HG03159 (cell line): ENCODE results near the gene BOD1L1.

Experiments
- ATAC-seq: cut with Tn5 transposase; IDR thresholded peaks from one replicate; pipeline ENCODE4 v1.9.1; 2021; ENCODE audit warnings: mild to moderate bottlenecking, moderate library complexity; ENCODE audit not compliant: unreplicated experiment

Gene BOD1L1

GRCh38 chr4:13627606-13628311 is at the start of gene BOD1L1:
Gene BOD1L1, minus strand, starts transcription at chr4:13627725. Its CDS starts 138 bp downstream, at chr4:13627587.
- ATAC-seq: peak; percentile 88

GRCh38 chr4:13674971-13675370 is 47.4 kb upstream of the BOD1L1 start:
- ATAC-seq: no peak

GRCh38 chr4:13673167-13673566 is 45.6 kb upstream of the BOD1L1 start:
- no peak for ATAC-seq

DNA sequence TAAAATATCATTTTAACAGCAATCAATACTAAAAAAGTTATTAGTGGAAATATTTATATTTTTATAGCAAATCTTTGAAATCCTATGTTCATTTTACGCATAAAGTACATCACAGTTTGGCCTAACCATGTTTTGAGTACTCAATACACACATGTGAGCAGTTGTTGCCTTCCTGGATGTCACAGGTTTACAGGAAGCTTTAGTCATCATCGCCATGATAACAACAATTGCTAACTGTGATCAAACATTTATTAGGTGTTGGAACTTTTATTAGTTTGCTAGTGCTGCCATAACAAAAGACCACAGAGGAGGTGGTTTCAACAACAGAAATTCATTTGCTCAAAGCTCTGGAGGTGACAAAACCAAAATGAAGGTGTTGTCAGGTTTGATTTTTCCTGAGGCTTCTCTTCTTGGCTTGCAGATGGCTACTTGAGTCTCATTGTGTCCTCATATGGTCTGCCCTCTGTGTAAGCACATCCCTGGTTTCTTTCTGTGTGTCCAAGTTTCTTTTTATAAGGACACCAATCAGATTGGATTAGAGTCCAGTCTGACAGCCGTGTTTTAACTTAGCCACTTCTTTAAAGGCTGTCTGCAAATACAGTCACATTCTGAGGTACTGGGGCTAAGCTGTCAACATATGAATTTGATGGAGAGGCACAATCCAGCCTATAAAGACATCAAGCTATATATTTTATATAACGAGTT is 43.1 kb upstream of the BOD1L1 start:
- no peak for ATAC-seq

- no peak for ATAC-seq
Measured at GRCh38 chr4:13665701-13666660, 38.5 kb upstream of the BOD1L1 start.

DNA sequence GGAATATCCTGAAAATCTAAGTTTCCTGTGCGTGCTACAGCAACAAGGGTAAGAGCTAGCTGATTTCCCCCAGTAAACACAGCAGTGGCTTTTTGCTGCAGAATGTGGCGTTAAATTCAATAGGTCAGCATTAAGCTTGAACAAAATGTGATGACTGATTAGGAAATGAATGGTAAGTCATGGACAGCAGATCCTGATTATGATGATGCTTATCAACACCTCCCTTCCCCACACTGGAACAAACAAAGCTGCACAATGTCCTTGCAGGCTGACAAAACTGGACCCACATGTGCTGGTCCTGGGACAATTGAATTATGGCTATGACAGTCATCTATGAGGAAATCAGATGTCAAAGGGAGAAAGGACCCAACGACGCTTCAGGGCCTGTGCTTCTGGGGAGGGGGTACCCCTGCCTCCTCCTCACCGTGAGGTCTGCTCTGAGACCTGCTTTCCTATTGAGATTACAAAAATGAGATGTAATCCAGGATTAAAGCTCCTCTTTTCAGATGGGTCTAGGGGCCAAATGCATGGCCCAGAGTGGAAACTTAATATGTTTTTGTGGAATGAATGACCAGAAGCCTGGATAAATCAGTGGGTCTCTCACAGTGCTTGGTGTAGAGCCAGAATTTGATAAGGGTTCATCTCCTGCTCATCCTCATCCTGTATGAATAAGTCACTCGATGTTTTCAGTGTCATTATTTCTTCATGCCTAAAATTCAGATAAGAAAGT is 32.0 kb upstream of the BOD1L1 start:
- no peak for ATAC-seq

- ATAC-seq: peak; percentile 39
Measured at GRCh38 chr4:13656569-13657405, 29.3 kb upstream of the BOD1L1 start.

- ATAC-seq: peak; percentile 92
Measured at GRCh38 chr4:13654162-13654797, 26.8 kb upstream of the BOD1L1 start.

GRCh38 chr4:13653766-13654161 is 26.2 kb upstream of the BOD1L1 start:
- no peak for ATAC-seq

DNA sequence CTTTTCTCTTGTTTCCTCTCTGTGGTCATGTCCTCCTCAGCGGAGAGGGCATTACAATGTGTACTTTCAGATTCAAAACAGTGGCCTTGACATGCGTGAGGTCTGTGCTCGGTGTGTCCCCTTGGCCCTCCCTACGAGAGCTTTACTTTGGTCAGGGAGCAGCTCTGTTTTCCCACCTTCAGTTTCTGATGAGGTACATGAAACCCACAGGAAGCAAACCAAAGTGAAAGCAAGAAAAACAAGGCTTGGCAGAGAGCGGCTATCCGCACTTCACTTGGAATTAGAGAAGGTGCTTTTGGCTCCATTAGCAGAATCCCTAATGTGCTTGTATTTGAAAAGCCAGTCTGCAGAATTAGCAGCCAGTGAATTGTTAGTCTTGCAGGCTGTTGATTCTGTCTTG is 19.5 kb upstream of the BOD1L1 start:
- ATAC-seq: no peak

GRCh38 chr4:13645075-13645474 is 17.6 kb upstream of the BOD1L1 start:
- no peak for ATAC-seq

DNA sequence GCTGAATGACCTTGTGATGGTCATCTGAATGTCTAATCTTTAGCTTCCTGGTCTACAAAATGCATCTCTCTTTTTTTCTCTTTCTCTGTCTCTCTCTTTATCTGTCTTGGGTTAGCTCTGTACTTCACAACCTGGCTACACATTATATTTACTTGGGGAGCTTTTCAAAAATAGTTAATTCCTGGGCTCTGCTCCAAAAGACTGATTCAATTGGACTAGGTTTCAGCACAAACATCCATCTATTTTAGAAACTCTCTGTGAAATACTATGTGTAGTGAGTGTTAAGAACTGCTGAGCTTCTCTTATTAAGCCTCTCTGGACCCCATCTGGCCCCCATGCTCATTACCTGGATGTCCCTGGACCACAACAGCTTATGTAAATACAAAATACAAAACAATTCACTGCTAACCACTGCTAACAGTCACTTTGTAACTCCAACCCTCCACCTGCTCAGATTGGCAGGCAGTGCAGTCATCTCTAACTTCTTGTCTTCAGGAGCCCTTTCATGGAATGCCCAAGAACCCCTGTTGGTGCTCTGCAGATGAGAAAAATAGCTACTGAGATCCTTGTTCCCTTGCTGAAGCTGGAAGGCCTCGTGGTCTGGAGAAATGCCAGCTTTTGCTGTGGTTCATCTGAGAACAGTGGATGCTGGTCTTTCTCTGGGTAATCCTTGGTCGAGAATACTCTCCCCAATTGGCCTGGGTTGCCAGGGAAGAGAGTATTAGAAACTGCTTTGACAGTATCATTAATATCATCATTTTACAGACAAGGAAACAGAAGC is 14.8 kb upstream of the BOD1L1 start:
- no peak for ATAC-seq

GRCh38 chr4:13641084-13641483 is 13.6 kb upstream of the BOD1L1 start:
- ATAC-seq: no peak

GRCh38 chr4:13640149-13640940 is 12.8 kb upstream of the BOD1L1 start:
- no peak for ATAC-seq

DNA sequence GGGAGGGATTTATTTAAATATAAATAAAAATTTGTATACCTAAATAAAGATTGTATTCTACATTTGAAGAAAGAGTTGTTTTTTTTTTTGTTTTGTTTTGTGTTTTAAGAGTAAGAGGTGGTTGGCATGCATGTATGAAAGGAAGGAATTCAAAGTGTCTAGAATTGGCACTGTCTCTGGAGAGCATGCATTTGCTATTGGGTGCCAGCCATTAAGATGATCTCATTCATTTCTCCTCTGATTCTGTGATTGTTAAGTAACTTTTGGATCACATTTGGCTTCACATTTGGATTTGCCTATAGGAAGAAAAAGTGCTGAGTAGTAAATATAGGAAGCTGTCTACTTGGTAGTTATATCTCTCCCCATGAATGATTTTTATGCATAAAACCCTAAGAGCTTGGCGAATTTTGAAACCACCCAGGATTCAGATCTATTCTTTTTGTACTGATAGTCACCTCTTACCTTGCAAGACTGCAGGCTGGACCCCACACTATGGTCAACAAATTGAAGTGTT is 7.8 kb upstream of the BOD1L1 start:
- ATAC-seq: no peak

GRCh38 chr4:13633671-13634070 is 6.1 kb upstream of the BOD1L1 start:
- ATAC-seq: no peak

DNA sequence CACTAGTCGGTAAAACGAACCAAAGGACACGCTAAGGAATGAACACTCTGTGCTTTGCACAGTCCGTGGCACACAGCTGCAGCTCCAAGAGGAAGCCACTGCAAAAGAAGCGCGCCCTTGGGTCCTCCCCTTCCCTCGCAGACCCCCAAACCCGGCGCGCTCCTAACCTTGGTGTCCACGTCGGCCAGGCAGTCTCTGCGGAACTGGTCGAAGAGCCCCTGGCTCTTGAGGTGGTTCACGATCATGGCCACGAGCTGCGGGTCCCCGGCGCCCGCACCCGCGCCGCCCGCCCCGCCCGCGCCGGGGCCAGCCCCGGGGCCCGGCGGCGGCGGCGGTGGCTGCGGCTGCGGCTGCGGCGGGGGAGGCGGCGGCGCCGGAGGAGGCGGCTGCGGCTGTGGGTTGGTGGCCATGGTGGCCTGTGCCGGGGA is 333 bp downstream of the BOD1L1 start:
- ATAC-seq: peak; percentile 51
